Measurements from ENCODE around the gene ZFP36. TPM values are rescaled to one million over a fixed set of nuclear protein-coding genes. Genes with fewer than 3 reads are reported as not detected.

ZFP36 gene
- total RNA-seq, 4 donors from 2014 or later, result 323 to 827 (median 509) TPM

DNA sequence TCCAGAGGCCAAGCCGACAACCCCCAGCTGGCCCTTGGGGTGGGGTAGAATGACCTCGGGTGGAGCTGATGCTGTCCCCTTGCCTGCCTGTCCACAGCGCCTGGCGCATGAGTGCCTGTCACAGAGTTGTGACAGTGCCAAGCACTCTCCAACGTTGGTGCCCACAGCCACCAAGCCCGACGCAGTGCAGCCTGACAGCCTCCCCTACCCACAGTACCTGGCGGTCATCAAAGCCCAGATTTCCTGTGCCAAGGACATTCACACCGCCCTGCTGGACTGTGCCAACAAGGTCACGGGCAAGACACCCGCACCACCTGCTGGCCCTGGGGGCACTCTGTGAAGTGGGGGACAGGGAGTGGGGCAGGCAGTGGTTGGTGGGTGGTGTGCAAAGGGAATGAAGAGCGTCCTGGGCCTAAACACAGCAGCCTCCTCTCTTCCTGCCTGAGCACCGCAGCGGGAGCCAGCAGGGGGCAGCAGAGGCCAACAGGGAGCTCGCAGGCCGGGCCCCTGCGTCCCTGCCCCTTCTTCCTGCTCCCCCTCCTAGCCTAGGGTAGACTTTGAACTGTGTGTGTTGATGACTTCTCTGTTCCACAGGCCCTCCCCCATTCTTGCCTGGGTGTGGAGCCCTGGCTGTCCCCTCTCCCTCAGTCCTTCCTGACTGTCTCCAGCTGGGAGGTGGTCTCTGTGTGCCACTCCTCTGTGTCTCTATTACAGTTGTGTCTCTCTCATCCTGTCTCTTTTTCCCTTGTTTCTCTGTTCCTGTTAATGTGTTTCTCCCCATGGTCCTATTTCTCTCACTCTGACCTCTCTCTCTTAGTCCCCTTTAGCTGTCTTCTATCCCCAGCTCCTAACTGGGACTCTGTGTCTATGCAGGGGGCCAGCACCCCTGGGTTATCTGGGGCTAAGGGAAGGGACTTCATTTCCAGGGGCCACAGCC lies 9.0 kb upstream of the ZFP36 start:
- DNase-seq (ENCODE audit: low spot score) (peak; percentile 95), ATAC-seq (ENCODE audit: low FRiP score) (peak; percentile 58)
- TF ChIP-seq, protein P1, sequence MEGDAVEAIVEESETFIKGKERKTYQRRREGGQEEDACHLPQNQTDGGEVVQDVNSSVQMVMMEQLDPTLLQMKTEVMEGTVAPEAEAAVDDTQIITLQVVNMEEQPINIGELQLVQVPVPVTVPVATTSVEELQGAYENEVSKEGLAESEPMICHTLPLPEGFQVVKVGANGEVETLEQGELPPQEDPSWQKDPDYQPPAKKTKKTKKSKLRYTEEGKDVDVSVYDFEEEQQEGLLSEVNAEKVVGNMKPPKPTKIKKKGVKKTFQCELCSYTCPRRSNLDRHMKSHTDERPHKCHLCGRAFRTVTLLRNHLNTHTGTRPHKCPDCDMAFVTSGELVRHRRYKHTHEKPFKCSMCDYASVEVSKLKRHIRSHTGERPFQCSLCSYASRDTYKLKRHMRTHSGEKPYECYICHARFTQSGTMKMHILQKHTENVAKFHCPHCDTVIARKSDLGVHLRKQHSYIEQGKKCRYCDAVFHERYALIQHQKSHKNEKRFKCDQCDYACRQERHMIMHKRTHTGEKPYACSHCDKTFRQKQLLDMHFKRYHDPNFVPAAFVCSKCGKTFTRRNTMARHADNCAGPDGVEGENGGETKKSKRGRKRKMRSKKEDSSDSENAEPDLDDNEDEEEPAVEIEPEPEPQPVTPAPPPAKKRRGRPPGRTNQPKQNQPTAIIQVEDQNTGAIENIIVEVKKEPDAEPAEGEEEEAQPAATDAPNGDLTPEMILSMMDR (IDR thresholded peaks at IDR 0.05), result peak in 2 of 3 donors; percentile 30 to 56

DNA sequence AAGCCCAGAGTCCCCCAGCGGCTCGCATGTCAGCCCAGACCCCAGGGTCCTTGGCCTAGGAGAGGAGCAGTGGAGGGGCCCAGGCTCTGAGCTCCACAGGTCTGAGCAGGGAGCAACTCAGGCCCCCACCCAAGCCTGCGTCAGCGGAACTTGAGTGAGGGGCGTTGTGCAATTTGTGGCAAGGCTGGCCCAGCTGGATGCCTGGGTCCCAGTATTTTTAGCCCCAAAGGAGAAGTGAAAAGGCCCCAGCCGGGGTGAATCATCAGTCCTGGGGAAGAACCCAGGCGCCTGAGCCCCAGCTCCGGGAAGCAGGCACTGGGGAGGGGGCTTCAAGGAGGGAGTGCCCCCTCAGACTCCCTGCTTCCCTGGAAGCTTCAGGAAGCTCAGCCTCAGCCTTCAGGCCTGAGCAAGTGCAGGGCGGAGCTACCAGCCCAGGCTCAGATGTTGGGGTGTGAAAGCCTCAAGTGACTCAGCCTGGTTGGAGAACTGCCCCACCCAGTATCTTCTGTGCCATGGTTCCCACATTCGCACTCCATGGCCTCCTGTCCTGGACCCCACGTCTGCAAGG lies 8.3 kb upstream of the ZFP36 start:
- TF ChIP-seq, protein P1 (IDR thresholded peaks at IDR 0.05), result no peak
- ATAC-seq (ENCODE audit: low FRiP score) (peak; percentile 24), DNase-seq (ENCODE audit: low spot score) (no peak)

DNA sequence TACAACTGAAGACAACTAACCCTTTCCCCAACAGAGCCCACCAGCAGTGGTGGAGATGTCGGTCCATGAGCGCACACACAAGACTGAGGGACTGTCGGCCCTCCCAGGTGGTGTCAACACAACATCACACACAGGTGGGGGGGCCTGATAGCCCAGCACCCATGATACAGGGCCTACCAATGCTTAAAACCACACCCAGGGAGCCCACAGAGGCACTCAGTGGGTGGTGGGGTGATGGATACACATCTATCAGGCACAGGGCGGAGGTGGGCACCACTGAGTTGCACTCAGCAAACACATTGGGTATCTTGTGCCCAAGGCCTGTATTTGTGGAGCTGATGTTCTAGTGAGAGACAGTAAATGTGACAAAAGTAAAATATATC lies 7.0 kb upstream of the ZFP36 start:
- ATAC-seq (ENCODE audit: low FRiP score) (no peak), DNase-seq (ENCODE audit: low spot score) (no peak)
- TF ChIP-seq, protein P1 (IDR thresholded peaks at IDR 0.05), result no peak

DNA sequence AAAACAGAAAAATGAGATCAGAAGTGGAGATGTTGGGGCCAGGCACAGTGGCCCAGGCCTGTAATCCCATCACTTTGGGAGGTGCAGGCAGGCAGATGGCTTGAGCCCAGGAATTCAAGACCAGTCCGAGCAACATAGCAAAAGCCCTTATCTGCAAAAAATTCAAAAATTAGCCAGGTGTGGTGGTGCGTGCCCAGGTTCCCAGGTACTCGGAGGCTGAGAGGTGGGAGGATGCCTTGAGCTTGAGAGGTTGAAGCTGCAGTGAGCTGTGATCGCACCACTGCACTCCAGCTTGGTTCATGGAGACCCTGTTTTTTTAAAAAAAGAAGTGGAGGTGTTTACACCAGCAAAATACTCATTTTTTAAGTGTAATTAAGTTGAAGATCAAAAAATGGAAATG lies 6.6 kb upstream of the ZFP36 start:
- TF ChIP-seq, protein P1 (IDR thresholded peaks at IDR 0.05), result no peak
- no peak for DNase-seq (ENCODE audit: low spot score)
- no peak for ATAC-seq (ENCODE audit: low FRiP score)

DNA sequence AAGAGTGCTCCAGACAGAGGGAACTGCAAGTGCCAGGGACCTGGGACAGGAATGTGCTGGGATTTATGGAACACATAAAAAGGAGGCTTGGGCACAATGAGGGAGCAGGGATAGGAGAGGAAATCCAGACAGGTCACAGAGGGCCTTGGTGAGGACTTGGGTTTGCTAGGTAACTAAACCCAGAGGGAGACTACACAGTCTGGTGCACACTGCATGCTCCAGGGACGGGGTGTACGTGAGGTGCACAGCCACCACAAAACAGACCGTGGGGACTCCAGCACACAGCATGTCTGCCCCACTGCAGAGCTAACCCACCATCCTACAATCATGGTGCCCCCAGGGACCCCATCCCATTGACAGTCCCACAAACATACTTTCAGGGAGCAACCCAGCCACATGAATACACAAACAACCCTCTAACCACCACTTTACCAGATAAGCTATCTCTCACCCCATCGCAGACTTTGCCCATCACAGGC lies 5.5 kb upstream of the ZFP36 start:
- TF ChIP-seq, protein P1 (IDR thresholded peaks at IDR 0.05), result no peak
- ATAC-seq (ENCODE audit: low FRiP score), result no peak
- DNase-seq (ENCODE audit: low spot score), result no peak

DNA sequence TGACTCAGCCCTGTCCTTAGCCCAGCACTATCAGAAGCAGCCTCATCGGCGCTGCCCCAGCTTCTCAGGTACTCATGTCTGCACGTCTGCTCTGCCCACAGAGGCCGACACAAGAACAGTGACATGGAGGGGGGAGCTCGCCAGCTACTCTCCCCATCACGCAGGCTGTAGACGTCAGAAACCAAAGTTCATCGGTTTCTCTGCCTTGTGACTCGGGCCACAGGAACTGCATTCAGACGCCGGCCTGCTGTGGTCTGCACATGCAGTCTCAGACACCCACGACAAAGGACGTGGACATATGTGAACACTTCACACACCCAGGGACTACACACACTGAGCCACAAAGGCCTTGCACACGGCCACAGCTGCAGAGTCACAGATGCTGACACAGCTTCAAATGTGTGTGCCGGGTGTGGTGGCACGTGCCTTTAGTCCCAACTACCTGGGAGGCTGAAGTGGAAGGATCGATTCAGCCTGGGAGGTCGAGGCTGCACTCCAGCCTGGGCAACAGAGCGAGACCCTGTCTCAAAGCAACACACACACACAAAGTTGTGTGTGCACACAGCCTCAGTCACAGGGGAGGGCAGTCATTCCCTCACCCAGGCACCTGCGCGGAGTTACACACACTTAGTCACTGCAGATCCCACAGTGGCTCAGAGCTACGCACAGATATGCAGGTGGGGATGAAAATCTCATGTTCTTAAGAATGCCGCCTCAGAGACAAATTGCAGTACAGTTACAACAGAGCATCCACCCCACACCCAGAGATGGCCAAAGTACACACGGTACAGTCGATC lies 4.9 kb upstream of the ZFP36 start:
- ATAC-seq (ENCODE audit: low FRiP score) (peak; percentile 6), DNase-seq (ENCODE audit: low spot score) (no peak)
- TF ChIP-seq, protein P1 (IDR thresholded peaks at IDR 0.05), result no peak
